Panc1 (cell line): ENCODE measurements around the gene ATP2A2. TPM values are rescaled to one million over a fixed set of nuclear protein-coding genes. Genes with fewer than 3 reads are reported as not detected.

Experiments used
- ATAC-seq: fragments of 200-7000 bp; cut with Tn5 transposase; 2 replicates; pipeline ENCODE4 v1.9.1; 2020; ENCODE audit warnings: mild to moderate bottlenecking, moderate library complexity
- BruUV-seq: library from RNA; stranded (reverse); fragments of 400-500 nt; replicated peaks from 2 replicates; lab custom pipeline; 2021; lab: Mats Ljungman, UMichigan
- CTCF ChIA-PET: fragments of 300-600 bp; sonication (Branson Sonifier 250); formaldehyde crosslinking; loops from one replicate; lab custom pipeline; 2022; ENCODE audit warnings: antibody characterized with exemption; lab: Charles Lee
- POLR2A ChIA-PET: fragments of 300-600 bp; sonication (Branson Sonifier 250); formaldehyde crosslinking; loops from one replicate; lab custom pipeline; 2022; ENCODE audit warnings: antibody characterized with exemption; lab: Charles Lee
- DNase-seq: peaks from one replicate; pipeline ENCODE4 v3.0.0-alpha.2; 2010; ENCODE audit warnings: low read depth, low spot score
- H3K27ac ChIP-seq: 2 replicates; pipeline ENCODE4 v1.5.1; 2011; ENCODE audit warnings: mild to moderate bottlenecking, low read length, inconsistent platforms
- H3K27me3 ChIP-seq: fragments of 200-500 bp; sonication (Bioruptor generic); 2 replicates; pipeline ENCODE4 v1.6.0; 2014; ENCODE audit warnings: low read length, inconsistent platforms; ENCODE audit not compliant: control insufficient read depth, insufficient read depth
- H3K36me3 ChIP-seq: fragments of 200-500 bp; sonication (Bioruptor generic); 2 replicates; pipeline ENCODE4 v1.5.1; 2014; ENCODE audit warnings: inconsistent platforms, mild to moderate bottlenecking, low read length, moderate library complexity; ENCODE audit not compliant: control insufficient read depth, insufficient read depth
- H3K4me1 ChIP-seq: 2 replicates; pipeline ENCODE4 v1.5.1; 2011; ENCODE audit warnings: inconsistent platforms, mild to moderate bottlenecking, low read length, moderate library complexity; ENCODE audit not compliant: control insufficient read depth, insufficient read depth
- H3K4me3 ChIP-seq, 2 experiments: 2 replicates each; pipeline ENCODE4 v1.5.1; 2011 to 2012; ENCODE audit warnings: low read depth in 2 of 2, low read length in 2 of 2, mild to moderate bottlenecking in 2 of 2, inconsistent platforms in 1 of 2, moderate library complexity in 1 of 2
- H3K9me3 ChIP-seq: fragments of 200-500 bp; sonication (Bioruptor generic); 2 replicates; pipeline ENCODE4 v1.5.1; 2014; ENCODE audit warnings: low read depth, mild to moderate bottlenecking, inconsistent platforms, low read length, moderate library complexity; ENCODE audit not compliant: control insufficient read depth, insufficient read depth
- CTCF ChIP-seq: fragments of 450-650 bp; IDR thresholded peaks from 2 replicates; pipeline ENCODE4 v1.5.1; 2017; ENCODE audit warnings: mild to moderate bottlenecking
- POLR2AphosphoS5 ChIP-seq: IDR thresholded peaks from 2 replicates; pipeline ENCODE4 v1.6.1; 2012; ENCODE audit warnings: mild to moderate bottlenecking, low read depth, low read length, moderate library complexity
- REST ChIP-seq, 2 experiments: IDR thresholded peaks; 2 replicates each; pipeline ENCODE4 v1.6.1; 2011 to 2012; ENCODE audit warnings: low read depth in 2 of 2, control low read depth in 1 of 2, low read length in 1 of 2, mild to moderate bottlenecking in 1 of 2, moderate library complexity in 1 of 2; ENCODE audit not compliant: insufficient read depth in 1 of 2
- SIN3A ChIP-seq: IDR thresholded peaks from 2 replicates; pipeline ENCODE4 v1.6.1; 2012; ENCODE audit warnings: low read depth, mild to moderate bottlenecking, low read length, moderate library complexity, borderline replicate concordance; ENCODE audit not compliant: insufficient read depth
- TCF7L2 ChIP-seq: IDR thresholded peaks from 2 replicates; pipeline ENCODE4 v1.6.1; 2011; ENCODE audit warnings: mild to moderate bottlenecking, low read depth, low read length, inconsistent platforms
- in situ Hi-C: cut with HindIII; loops from 2 replicates; pipeline ENCODE4 v1.10.0; 2016; ENCODE audit warnings: low sequenced_read_pairs, low pct_unique_long_range_greater_than_20kb
- intact Hi-C: fragments of 100-400 bp; cut with micrococcal nuclease; formaldehyde crosslinking; loops from one replicate; pipeline ENCODE4 v1.10.0; 2022; ENCODE audit not compliant: unreplicated experiment
- total RNA-seq: library from RNA; stranded (reverse); gene quantifications from one replicate; pipeline ENCODE4 v1.2.1, GENCODE V29; 2021; ENCODE audit not compliant: unreplicated experiment

ATP2A2 gene
- total RNA-seq, 1 experiment from 2014 or later: 286 TPM

- TF ChIP-seq TCF7L2: no peak
- TF ChIP-seq SIN3A: no peak
- TF ChIP-seq CTCF: no peak
- no peak for TF ChIP-seq POLR2AphosphoS5
- TF ChIP-seq REST (IDR thresholded peaks at IDR 0.05; ENCODE audit: insufficient read depth in 1 of 2, low read depth in 2 of 2, low read length in 1 of 2): no peak
- no peaks in the 10 kb centered on the region for H3K27me3 ChIP-seq
- DNase-seq: no peak
- H3K9me3 ChIP-seq: no peaks in the 10 kb centered on the region
- POLR2A ChIA-PET: no interaction called here
- H3K27ac ChIP-seq: no peak overlapping the region
- in situ Hi-C loops (no loop called here), intact Hi-C loops (no loop called here)
- no peak for ATAC-seq
- no peaks in the 10 kb centered on the region for H3K4me1 ChIP-seq
- H3K36me3 ChIP-seq: no peaks in the 10 kb centered on the region
- no TSS peak for BruUV-seq
- H3K4me3 ChIP-seq: no peak overlapping the region
- CTCF ChIA-PET: no interaction called here
Measured at GRCh38 chr12:110247340-110248095, 33.5 kb upstream of the ATP2A2 start.

GRCh38 chr12:110248096-110248447 is 33.0 kb upstream of the ATP2A2 start:
- Histone ChIP-seq H3K4me1 (0 out of 2 replicates have a peak, but pooled peaks cover under 1% of the 10 kb centered on the region), H3K27me3 (no peaks in the 10 kb centered on the region), H3K9me3 (no peaks in the 10 kb centered on the region), H3K4me3 (no peak overlapping the region), H3K36me3 (no peaks in the 10 kb centered on the region), H3K27ac (no peak overlapping the region)
- no peak for ATAC-seq
- ChIA-PET POLR2A (no interaction called here), CTCF (interaction anchor here (0.5 kb wide), 1 partner anchor 31 kb away, joined by 4 read pairs; no protein-coding TSS in a partner anchor)
- no peak for TF ChIP-seq TCF7L2
- no peak for TF ChIP-seq CTCF
- no peak for TF ChIP-seq REST (IDR thresholded peaks at IDR 0.05; ENCODE audit: insufficient read depth in 1 of 2, low read depth in 2 of 2, low read length in 1 of 2)
- no peak for TF ChIP-seq SIN3A
- no peak for TF ChIP-seq POLR2AphosphoS5
- intact Hi-C loops (no loop called here), in situ Hi-C loops (no loop called here)
- DNase-seq: no peak
- no TSS peak for BruUV-seq
